ENCODE measurements around the gene AMPD1. TPM values are rescaled to one million over a fixed set of nuclear protein-coding genes. Genes with fewer than 3 reads are reported as not detected.

AMPD1 gene
- total RNA-seq, 1 donor from 2014 or later, result not detected

GRCh38 chr1:114729782-114730181 is 34.4 kb upstream of the AMPD1 start:
- Mint-ChIP-seq H3K27me3 (ENCODE audit: unreplicated experiment) (no peaks in the 10 kb centered on the region), H3K4me1 (ENCODE audit: unreplicated experiment) (no peaks in the 10 kb centered on the region), H3K9me3 (ENCODE audit: unreplicated experiment) (no peaks in the 10 kb centered on the region), H3K4me3 (ENCODE audit: unreplicated experiment) (no peak overlapping the region), H3K36me3 (ENCODE audit: unreplicated experiment) (peaks cover 74% of the 10 kb centered on the region), H3K27ac (ENCODE audit: unreplicated experiment) (no peak overlapping the region)
- DNase-seq (ENCODE audit: extremely low spot score, unreplicated experiment), result no peak
- TF ChIP-seq CTCF (IDR thresholded peaks at IDR 0.05), result no peak

- TF ChIP-seq CTCF (IDR thresholded peaks at IDR 0.05), result no peak
- Mint-ChIP-seq H3K4me1 (ENCODE audit: unreplicated experiment) (no peaks in the 10 kb centered on the region), H3K36me3 (ENCODE audit: unreplicated experiment) (peaks cover 72% of the 10 kb centered on the region), H3K27me3 (ENCODE audit: unreplicated experiment) (no peaks in the 10 kb centered on the region), H3K9me3 (ENCODE audit: unreplicated experiment) (no peaks in the 10 kb centered on the region), H3K4me3 (ENCODE audit: unreplicated experiment) (no peak overlapping the region), H3K27ac (ENCODE audit: unreplicated experiment) (no peak overlapping the region)
- no peak for DNase-seq (ENCODE audit: extremely low spot score, unreplicated experiment)
Measured at GRCh38 chr1:114728553-114728952, 33.2 kb upstream of the AMPD1 start.

- Mint-ChIP-seq H3K4me3 (ENCODE audit: unreplicated experiment) (no peak overlapping the region), H3K27ac (ENCODE audit: unreplicated experiment) (no peak overlapping the region), H3K4me1 (ENCODE audit: unreplicated experiment) (no peaks in the 10 kb centered on the region), H3K36me3 (ENCODE audit: unreplicated experiment) (peaks cover 74% of the 10 kb centered on the region), H3K9me3 (ENCODE audit: unreplicated experiment) (no peaks in the 10 kb centered on the region), H3K27me3 (ENCODE audit: unreplicated experiment) (no peaks in the 10 kb centered on the region)
- DNase-seq (ENCODE audit: extremely low spot score, unreplicated experiment), result no peak
- TF ChIP-seq CTCF (IDR thresholded peaks at IDR 0.05), result no peak
Measured at GRCh38 chr1:114725230-114725629, 29.9 kb upstream of the AMPD1 start.

GRCh38 chr1:114723915-114724314 is 28.6 kb upstream of the AMPD1 start:
- Mint-ChIP-seq H3K4me1 (ENCODE audit: unreplicated experiment) (no peaks in the 10 kb centered on the region), H3K36me3 (ENCODE audit: unreplicated experiment) (peaks cover 74% of the 10 kb centered on the region), H3K27ac (ENCODE audit: unreplicated experiment) (no peak overlapping the region), H3K27me3 (ENCODE audit: unreplicated experiment) (no peaks in the 10 kb centered on the region), H3K9me3 (ENCODE audit: unreplicated experiment) (no peaks in the 10 kb centered on the region), H3K4me3 (ENCODE audit: unreplicated experiment) (no peak overlapping the region)
- DNase-seq (ENCODE audit: extremely low spot score, unreplicated experiment), result no peak
- TF ChIP-seq CTCF (IDR thresholded peaks at IDR 0.05), result no peak

- no peaks in the 10 kb centered on the region for H3K27me3 Mint-ChIP-seq (ENCODE audit: unreplicated experiment)
- no peaks in the 10 kb centered on the region for H3K4me1 Mint-ChIP-seq (ENCODE audit: unreplicated experiment)
- H3K36me3 Mint-ChIP-seq (ENCODE audit: unreplicated experiment), result peaks cover 75% of the 10 kb centered on the region
- DNase-seq (ENCODE audit: extremely low spot score, unreplicated experiment), result no peak
- no peaks in the 10 kb centered on the region for H3K9me3 Mint-ChIP-seq (ENCODE audit: unreplicated experiment)
- TF ChIP-seq CTCF (IDR thresholded peaks at IDR 0.05), result no peak
- H3K27ac Mint-ChIP-seq (ENCODE audit: unreplicated experiment), result no peak overlapping the region
- no peak overlapping the region for H3K4me3 Mint-ChIP-seq (ENCODE audit: unreplicated experiment)
Measured at GRCh38 chr1:114723457-114723856, 28.1 kb upstream of the AMPD1 start.
